GM12864 (cell line): ENCODE measurements around the gene TRIM33.
"Not testable (repeated sequence)": the region's sequence is repeated elsewhere in the genome, so short reads cannot be mapped to it uniquely, and the experiment has no call there.

Experiments used
- DNase-seq: peaks from one replicate; pipeline ENCODE4 v3.0.0-alpha.2; 2011; ENCODE audit warnings: low read depth
- H3K4me3 ChIP-seq: 2 replicates; pipeline ENCODE4 v1.5.1; 2011; ENCODE audit warnings: mild to moderate bottlenecking, low read depth, low read length, control low read depth
- TF ChIP-seq, protein P1 (sequence below): IDR thresholded peaks from 2 replicates; pipeline ENCODE4 v1.5.1; 2011; ENCODE audit warnings: low read depth, mild to moderate bottlenecking, moderate library complexity, low read length, control low read depth, inconsistent platforms; ENCODE audit errors: missing control alignments

The TRIM33 gene

GRCh38 chr1:114448370-114449036, 62.5 kb downstream of the TRIM33 start:
- TF ChIP-seq, protein P1, sequence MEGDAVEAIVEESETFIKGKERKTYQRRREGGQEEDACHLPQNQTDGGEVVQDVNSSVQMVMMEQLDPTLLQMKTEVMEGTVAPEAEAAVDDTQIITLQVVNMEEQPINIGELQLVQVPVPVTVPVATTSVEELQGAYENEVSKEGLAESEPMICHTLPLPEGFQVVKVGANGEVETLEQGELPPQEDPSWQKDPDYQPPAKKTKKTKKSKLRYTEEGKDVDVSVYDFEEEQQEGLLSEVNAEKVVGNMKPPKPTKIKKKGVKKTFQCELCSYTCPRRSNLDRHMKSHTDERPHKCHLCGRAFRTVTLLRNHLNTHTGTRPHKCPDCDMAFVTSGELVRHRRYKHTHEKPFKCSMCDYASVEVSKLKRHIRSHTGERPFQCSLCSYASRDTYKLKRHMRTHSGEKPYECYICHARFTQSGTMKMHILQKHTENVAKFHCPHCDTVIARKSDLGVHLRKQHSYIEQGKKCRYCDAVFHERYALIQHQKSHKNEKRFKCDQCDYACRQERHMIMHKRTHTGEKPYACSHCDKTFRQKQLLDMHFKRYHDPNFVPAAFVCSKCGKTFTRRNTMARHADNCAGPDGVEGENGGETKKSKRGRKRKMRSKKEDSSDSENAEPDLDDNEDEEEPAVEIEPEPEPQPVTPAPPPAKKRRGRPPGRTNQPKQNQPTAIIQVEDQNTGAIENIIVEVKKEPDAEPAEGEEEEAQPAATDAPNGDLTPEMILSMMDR = no peak
- no peak for DNase-seq
- H3K4me3 ChIP-seq = no peak overlapping the region

DNA sequence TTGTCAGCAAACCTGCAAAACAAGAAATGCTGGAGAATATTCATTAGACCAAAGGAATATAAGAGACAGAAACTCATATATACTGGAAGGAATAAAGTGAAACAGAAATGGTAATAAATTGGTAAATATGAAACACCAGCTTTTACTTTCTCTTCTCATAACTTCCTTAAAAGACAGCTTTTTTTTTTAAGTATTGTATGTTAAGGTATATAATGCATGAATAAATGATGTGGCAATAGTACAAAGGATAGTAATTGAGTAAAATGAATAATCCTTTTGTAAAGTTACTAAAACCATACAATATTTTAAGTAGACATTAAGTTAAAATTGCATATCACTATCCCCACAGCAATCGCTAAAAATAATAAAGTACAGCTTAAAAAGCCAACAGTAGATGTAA, 64.8 kb downstream of the TRIM33 start:
- H3K4me3 ChIP-seq = no peak overlapping the region
- TF ChIP-seq, protein P1 = no peak
- DNase-seq = no peak

DNA sequence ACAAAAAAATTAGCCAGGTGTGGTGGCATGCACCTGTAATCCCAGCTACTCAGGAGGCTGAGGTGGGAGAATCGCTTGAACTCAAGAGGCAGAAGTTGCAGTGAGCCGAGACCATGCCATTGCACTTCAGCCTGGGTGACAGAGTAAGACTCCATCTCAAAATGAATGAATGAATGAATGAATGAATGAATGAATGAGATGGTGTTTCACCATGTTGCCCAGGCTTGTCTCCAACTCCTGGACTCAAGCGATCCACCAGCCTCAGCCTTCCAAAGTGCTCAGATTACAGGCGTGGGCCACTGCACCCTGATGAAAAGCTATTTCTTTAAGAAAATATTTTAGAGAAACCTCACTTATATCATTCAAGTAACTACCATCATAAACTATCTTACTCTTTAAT, 67.8 kb downstream of the TRIM33 start:
- DNase-seq, H3K4me3 ChIP-seq: not testable (repeated sequence)

- TF ChIP-seq, protein P1 = no peak
- H3K4me3 ChIP-seq = no peak overlapping the region
- no peak for DNase-seq
Measured at GRCh38 chr1:114441332-114441731, 69.7 kb downstream of the TRIM33 start.

GRCh38 chr1:114439369-114439768, 71.6 kb downstream of the TRIM33 start:
- no peak overlapping the region for H3K4me3 ChIP-seq
- TF ChIP-seq, protein P1 = no peak
- no peak for DNase-seq

- no peak for DNase-seq
- TF ChIP-seq, protein P1 = no peak
- H3K4me3 ChIP-seq = no peak overlapping the region
Measured at GRCh38 chr1:114437812-114438211, 73.2 kb downstream of the TRIM33 start.

- H3K4me3 ChIP-seq = no peak overlapping the region
- DNase-seq = no peak
- TF ChIP-seq, protein P1 = no peak
Measured at GRCh38 chr1:114436799-114437198, 74.2 kb downstream of the TRIM33 start.
